Ovary (tissue), 9 donors: Measurements from ENCODE around the gene ASB4. TPM values are rescaled to one million over a fixed set of nuclear protein-coding genes. Genes with fewer than 3 reads are reported as not detected.

Source experiments
- DNase-seq, 5 donors: peaks; one replicate each; pipeline ENCODE4 v3.0.0-alpha.2; 2019 to 2020
- H3K27ac ChIP-seq, 2 donors: fragments of 200-600 bp; one replicate each; pipeline versions ENCODE4 v1.5.1 to v1.8.0; 2019 to 2022
- H3K27me3 ChIP-seq: fragments of 200-600 bp; one replicate; pipeline ENCODE4 v1.8.0; 2022
- H3K36me3 ChIP-seq: fragments of 200-600 bp; sonication (generic); one replicate; pipeline ENCODE4 v1.5.1; 2019
- H3K4me1 ChIP-seq: one replicate; pipeline ENCODE4 v1.8.1; 2013; ENCODE audit warnings: mild to moderate bottlenecking, moderate library complexity; ENCODE audit not compliant: insufficient read depth
- H3K4me3 ChIP-seq: fragments of 200-600 bp; sonication (generic); one replicate; pipeline ENCODE4 v1.5.1; 2017
- H3K9me3 ChIP-seq, 2 donors: fragments of 200-600 bp in 1 of 2; sonication (generic) in 1 of 2; one replicate each; pipeline versions ENCODE4 v1.5.1 to v1.8.1; 2013 to 2019; ENCODE audit warnings: mild to moderate bottlenecking in 1 of 2, moderate library complexity in 1 of 2
- CTCF ChIP-seq, 3 donors: fragments of 450-650 bp in 2 of 3; fragments of 200-600 bp in 1 of 3; IDR thresholded peaks; one replicate each; pipeline versions ENCODE4 v1.5.1 to v1.8.0; 2016 to 2022; ENCODE audit warnings: antibody characterized with exemption in 3 of 3, mild to moderate bottlenecking in 1 of 3
- EP300 ChIP-seq: sonication (generic); formaldehyde crosslinking; IDR thresholded peaks from one replicate; pipeline ENCODE4 v1.6.1; 2017; ENCODE audit warnings: antibody characterized with exemption
- POLR2A ChIP-seq: fragments of 450-650 bp; IDR thresholded peaks from one replicate; pipeline ENCODE4 v1.6.1; 2017; ENCODE audit warnings: antibody characterized with exemption, mild to moderate bottlenecking, moderate library complexity
- WGBS, 3 donors: extraction: QIAGEN DNeasy Blood & Tissue Kit in 1 of 3; methylation state at CpG; one replicate each; pipeline versions ENCODE4 v1.1.5 to v1.1.7; 2013 to 2017; 5-methylcytosine and 5-hydroxymethylcytosine counted together
- intact Hi-C, 4 donors: fragments of 100-400 bp; cut with DNase I; formaldehyde crosslinking; loops; one replicate each; pipeline versions ENCODE4 v1.11.0 to v1.15.1; 2022 to 2023
- polyA plus RNA-seq, 2 donors: library from polyadenylated mRNA; stranded (reverse); fragments of 200-250 nt in 1 of 2; fragments of 350-450 nt in 1 of 2; fragmentation: Illumina TruSeq in 1 of 2; extraction: RNeasy Lipid Tissue Mini Kit (QIAGEN cat#74804) in 1 of 2; gene quantifications; one replicate each; pipeline ENCODE4 v1.2.3, GENCODE V29; 2013 to 2014
- total RNA-seq, 7 donors: library from RNA; depleted of rRNA in 2 of 7; stranded (reverse); fragments of >200 nt in 2 of 7; fragmentation: NEBNext Ultra II Directional in 3 of 7; extraction: Animal tissue kit (Norgen Biotek cat#: 25700) in 3 of 7; gene quantifications; one replicate each; pipeline versions ENCODE4 v1.1.0 to v1.2.4, GENCODE V29; 2016 to 2023
- donor health status: DM: no; HTN: no; CAD: no; lungs with moderate emphysema.
- donor health status: DM: no; HTN: no; CAD: no.
- donor health status: Bipolar disorder and iron deficiency.
- donor health status: DM: yes; HTN: yes; CAD: no.
- donor health status: DM: no; HTN: no; CAD: no.
- donor health status: DM: yes; HTN: yes; CAD: no.

The ASB4 gene
- total and polyA plus RNA-seq, 9 donors: 0.11 to 2.0 (median 0.24) TPM

- no peak overlapping the region for H3K27ac ChIP-seq
- WGBS, 3 donors: 59 to 77% (median 70%) methylated on average over 3 of the region's 3 CpGs
- H3K4me3 ChIP-seq: no peak overlapping the region
- no peaks in the 10 kb centered on the region for H3K36me3 ChIP-seq
- intact Hi-C loops: no loop called here
- no peak for DNase-seq
- TF ChIP-seq POLR2A (no peak), EP300 (no peak), CTCF (IDR thresholded peaks at IDR 0.05) (no peak)
- H3K27me3 ChIP-seq: no peaks in the 10 kb centered on the region
- H3K4me1 ChIP-seq: peaks cover 6% of the 10 kb centered on the region
- no peaks in the 10 kb centered on the region for H3K9me3 ChIP-seq
Measured at GRCh38 chr7:95585426-95585789, 99.7 kb downstream of the ASB4 start.

GRCh38 chr7:95586951-95587301 lies 101.2 kb downstream of the ASB4 start:
- Histone ChIP-seq H3K4me1 (peaks cover 6% of the 10 kb centered on the region), H3K27me3 (no peaks in the 10 kb centered on the region), H3K9me3 (no peaks in the 10 kb centered on the region), H3K27ac (peak overlapping the region in 1 of 2 donors; percentile 10), H3K4me3 (peak overlapping the region; percentile 74), H3K36me3 (no peaks in the 10 kb centered on the region)
- no peak for DNase-seq
- WGBS, 3 donors: 76 to 93% (median 77%) methylated on average over 3 of the region's 3 CpGs
- intact Hi-C loops: no loop called here
- no peak for TF ChIP-seq CTCF (IDR thresholded peaks at IDR 0.05)
- no peak for TF ChIP-seq POLR2A
- no peak for TF ChIP-seq EP300

- Histone ChIP-seq H3K36me3 (no peaks in the 10 kb centered on the region), H3K4me1 (peaks cover 6% of the 10 kb centered on the region), H3K4me3 (peak overlapping the region; percentile 74), H3K27me3 (no peaks in the 10 kb centered on the region), H3K9me3 (no peaks in the 10 kb centered on the region), H3K27ac (peak overlapping the region in 1 of 2 donors; percentile 17)
- intact Hi-C loops: no loop called here
- no peak for DNase-seq
- no peak for TF ChIP-seq POLR2A
- TF ChIP-seq CTCF (IDR thresholded peaks at IDR 0.05): no peak
- no peak for TF ChIP-seq EP300
Measured at GRCh38 chr7:95589031-95589430, 103.3 kb downstream of the ASB4 start.

GRCh38 chr7:95589766-95590165 lies 104.0 kb downstream of the ASB4 start:
- DNase-seq: no peak
- no peaks in the 10 kb centered on the region for H3K27me3 ChIP-seq
- H3K36me3 ChIP-seq: no peaks in the 10 kb centered on the region
- H3K4me1 ChIP-seq: peaks cover 6% of the 10 kb centered on the region
- peak overlapping the region in 1 of 2 donors; percentile 68 for H3K27ac ChIP-seq
- 97 to 100% (median 98%) methylated on average over 1 of the region's 1 CpG for WGBS, 3 donors
- H3K4me3 ChIP-seq: peak overlapping the region; percentile 74
- TF ChIP-seq POLR2A: no peak
- intact Hi-C loops: loop anchor here in 2 of 4 donors (5.0 to 10.0 kb wide), 2 partner anchors 93 to 95 kb away; no protein-coding TSS in a partner anchor
- H3K9me3 ChIP-seq: no peaks in the 10 kb centered on the region

Other genes with a start within 250 kb of the ASB4 start
- gene PON1, start 161.4 kb upstream of the ASB4 start, total RNA-seq: 1 to 10 TPM in 2 of 7 donors, under 1 TPM in 5; 0.10 to 1.7 (median 0.55) TPM
- gene PON1, start 161.4 kb upstream of the ASB4 start, polyA plus RNA-seq: under 1 TPM; 0.30 to 0.83 TPM
- gene PON3, start 89.6 kb upstream of the ASB4 start, total RNA-seq: 10 to 100 TPM in 6 of 7 donors, 1 to 10 TPM in 1; 6.2 to 26.0 (median 15.7) TPM
- 10 to 100 TPM; 14.1 to 18.6 TPM for gene PON3, start 89.6 kb upstream of the ASB4 start, polyA plus RNA-seq
- gene PON2, start 50.9 kb upstream of the ASB4 start, total RNA-seq: 100 to 1,000 TPM in 1 of 7 donors, 10 to 100 TPM in 6; 30.2 to 108 (median 48.1) TPM
- gene PON2, start 50.9 kb upstream of the ASB4 start, polyA plus RNA-seq: 10 to 100 TPM; 29.3 to 87.7 TPM
- gene PDK4, start 110.6 kb downstream of the ASB4 start, total RNA-seq: 100 to 1,000 TPM in 4 of 7 donors, 10 to 100 TPM in 3; 45.9 to 718 (median 185) TPM
- gene PDK4, start 110.6 kb downstream of the ASB4 start, polyA plus RNA-seq: 100 to 1,000 TPM; 156 to 204 TPM